OCI-LY7 (cell line): ENCODE results near the gene FMNL2.

Experiments
- CTCF ChIP-seq: fragments of 200-600 bp; sonication (generic); conservative IDR thresholded peaks from 2 replicates; pipeline ENCODE4 v1.5.1; 2014; ENCODE audit warnings: mild to moderate bottlenecking, antibody characterized with exemption, low read length, moderate library complexity, mixed read lengths
- EZH2phosphoT487 ChIP-seq: fragments of 200-600 bp; sonication (generic); IDR thresholded peaks from 2 replicates; pipeline ENCODE4 v1.6.1; 2018; ENCODE audit warnings: low read depth, borderline replicate concordance, mild to moderate bottlenecking, mixed run types, antibody characterized with exemption, low read length, moderate library complexity, mixed read lengths

DNA sequence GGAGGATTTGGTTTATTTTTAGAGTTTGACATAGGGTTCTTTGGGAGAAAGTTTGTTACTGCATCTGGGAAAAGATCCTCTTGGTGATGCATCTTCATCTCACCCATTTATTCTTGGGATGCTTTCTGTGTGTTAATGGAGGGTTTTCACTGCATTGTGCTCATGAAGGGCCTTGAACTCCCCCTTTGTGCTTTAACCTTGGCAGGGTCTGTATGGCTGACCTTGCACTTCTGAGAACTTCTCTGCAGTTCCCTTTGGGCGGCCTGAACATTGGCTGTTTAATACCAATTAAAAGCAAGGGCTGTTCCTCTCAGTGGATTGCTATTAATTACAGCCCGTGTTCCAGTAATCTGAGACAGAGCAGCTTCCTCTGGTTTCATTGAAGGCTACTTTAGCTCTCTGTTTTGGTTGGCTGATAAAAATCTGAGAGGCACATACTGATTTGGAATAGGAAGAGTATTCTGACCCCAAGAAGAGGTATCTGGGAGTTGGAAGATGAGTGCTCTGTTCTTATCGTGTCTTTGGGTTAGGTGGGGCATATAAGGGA, 37.5 kb downstream of the FMNL2 start:
- TF ChIP-seq CTCF (no peak), EZH2phosphoT487 (no peak)
